ENCODE data around the gene LYPD6.

LYPD6 gene

DNA sequence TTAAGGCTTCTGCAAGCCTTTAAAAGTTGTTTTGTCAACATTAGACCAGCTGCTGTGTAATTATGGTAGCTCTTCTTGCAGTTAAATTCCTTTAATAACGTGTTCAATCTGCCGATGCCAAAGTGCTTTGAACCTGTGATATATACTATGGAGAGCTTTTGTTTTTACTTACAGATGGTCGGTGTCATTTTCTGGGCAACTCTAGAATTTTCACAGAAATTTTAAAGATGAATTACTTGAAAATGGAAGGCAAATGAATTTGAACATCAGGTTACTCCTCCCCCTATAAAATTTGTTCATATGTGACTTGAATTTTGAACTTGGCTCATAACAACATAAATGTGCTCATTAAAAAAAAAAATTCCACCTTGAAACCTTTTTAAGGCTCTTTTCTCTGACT, 23.0 kb downstream of the LYPD6 start:
- no peak for DNase-seq

- DNase-seq, result no peak
Observed at GRCh38 chr2:149355716-149356422, 25.5 kb downstream of the LYPD6 start.

GRCh38 chr2:149357058-149357457, 26.7 kb downstream of the LYPD6 start:
- no peak for DNase-seq

GRCh38 chr2:149360106-149360505, 29.7 kb downstream of the LYPD6 start:
- DNase-seq, result no peak

DNA sequence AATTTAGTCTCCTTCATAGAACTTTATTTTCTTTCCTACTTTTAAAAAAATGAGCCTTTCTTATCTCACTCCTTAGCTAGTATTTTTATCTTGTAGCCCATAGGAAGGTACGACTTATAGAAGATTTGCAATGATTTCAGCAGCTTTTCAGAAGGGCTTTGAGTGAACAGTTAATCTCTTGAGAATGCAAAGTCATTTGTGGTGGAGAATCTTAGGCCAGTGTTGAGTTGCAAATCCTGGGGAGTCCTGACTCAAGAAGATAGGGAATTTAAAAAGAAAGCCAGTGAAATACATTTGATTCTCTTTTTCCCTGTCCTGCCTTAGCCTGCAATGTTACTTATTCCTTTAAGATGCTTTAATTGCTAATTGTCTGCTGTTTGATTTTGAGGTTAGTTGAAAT, 33.6 kb downstream of the LYPD6 start:
- no peak for DNase-seq

- no peak for DNase-seq
Observed at GRCh38 chr2:149364839-149365238, 34.5 kb downstream of the LYPD6 start.

GRCh38 chr2:149365931-149366583, 35.7 kb downstream of the LYPD6 start:
- no peak for DNase-seq

DNA sequence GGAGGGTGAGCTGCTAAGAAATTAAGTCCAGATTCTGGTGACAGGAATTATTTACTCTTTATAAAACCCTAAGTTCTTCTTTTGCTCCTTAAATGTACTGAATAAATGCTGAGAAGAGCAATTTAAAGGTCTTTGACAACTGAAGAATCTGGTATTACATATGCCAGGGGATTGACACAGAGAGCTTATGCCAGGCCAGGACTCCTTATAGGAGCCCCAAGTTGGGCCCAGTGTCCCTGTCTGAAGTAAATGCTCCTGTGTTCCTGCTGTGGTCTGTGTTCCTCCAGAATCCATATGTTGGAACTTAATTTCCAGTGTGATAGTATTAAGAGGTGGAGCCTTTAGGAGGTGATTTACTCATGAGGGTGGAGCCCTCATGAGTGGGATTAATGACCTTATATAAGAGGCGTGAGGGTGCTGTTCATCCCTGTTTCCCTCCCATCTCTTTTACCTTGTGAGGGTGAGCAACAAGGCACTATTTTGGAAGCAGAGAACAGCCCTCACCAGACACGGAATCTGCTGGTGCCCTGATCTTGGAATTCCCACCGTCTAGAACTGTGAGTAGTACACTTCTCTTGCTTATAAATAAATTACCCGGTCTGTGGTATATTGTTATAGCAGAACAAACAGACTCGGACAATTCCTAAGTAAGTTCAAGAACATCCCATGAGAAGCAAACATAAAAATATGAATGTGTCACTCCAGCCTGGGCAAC, 39.8 kb downstream of the LYPD6 start:
- DNase-seq, result no peak

GRCh38 chr2:149371476-149371875, 41.1 kb downstream of the LYPD6 start:
- DNase-seq, result no peak

DNA sequence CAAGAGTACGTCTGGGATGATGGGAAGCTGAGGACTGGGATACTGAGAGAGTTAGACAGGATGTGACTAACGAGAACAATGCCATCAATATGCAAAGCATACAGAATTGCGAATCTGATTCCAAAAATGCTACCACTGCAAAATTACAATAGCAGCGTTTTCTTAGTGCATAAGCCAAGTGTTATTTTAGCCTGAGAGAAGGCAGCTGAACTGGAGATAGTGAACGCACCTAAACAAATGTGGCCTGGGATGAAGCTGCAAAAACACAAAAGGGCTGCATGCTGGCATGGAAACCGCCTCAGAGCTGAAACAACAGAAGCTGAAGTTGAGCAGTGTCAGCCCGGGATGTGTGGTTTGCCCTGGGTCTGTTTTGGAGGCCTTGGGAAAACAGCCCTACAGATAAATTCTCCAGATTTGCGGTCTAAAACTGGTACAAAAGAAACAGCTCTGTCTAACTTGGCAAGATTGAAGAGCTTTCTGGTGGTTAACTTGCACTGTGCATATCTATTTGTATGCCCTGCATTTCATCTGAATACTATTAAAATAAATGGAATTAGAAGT, 45.5 kb downstream of the LYPD6 start:
- DNase-seq, result no peak

DNA sequence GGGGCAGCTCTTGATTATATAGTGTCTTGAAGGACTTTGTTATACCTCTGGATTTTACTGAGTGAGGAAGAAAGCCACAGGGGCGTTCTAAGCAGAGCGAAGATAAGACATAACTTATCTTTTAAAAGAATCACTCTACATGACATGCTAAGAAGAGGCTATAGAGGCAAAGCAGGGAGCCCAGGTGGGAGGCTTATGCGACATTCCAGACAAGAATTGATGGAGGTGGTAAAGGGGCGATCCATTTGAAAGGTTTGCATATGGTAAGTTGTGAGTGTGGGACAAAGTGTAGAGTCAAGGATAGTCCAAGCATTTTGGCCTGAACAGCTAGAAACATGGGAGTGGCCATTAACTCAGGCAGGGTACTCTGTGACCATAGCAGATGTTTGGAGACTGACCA, 49.8 kb downstream of the LYPD6 start:
- no peak for DNase-seq

DNA sequence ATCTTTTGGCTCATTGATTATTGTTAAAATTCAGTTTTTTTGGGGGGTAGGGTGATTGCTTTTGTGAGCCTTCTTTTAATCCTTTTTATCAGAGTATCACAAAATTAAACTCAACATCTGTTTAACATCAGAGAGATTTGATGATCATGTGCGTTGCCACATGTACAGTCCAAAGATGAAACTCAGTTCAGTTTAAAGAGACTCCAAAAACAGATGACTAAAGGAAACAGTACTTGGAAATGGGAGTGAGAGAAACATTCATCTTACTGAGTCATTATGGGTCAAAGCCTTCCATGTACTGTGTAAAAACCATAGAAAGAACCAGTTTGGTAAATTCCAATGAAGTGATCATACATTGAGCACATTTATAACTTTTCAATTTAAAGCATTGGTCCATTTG, 53.0 kb downstream of the LYPD6 start:
- DNase-seq, result no peak

DNA sequence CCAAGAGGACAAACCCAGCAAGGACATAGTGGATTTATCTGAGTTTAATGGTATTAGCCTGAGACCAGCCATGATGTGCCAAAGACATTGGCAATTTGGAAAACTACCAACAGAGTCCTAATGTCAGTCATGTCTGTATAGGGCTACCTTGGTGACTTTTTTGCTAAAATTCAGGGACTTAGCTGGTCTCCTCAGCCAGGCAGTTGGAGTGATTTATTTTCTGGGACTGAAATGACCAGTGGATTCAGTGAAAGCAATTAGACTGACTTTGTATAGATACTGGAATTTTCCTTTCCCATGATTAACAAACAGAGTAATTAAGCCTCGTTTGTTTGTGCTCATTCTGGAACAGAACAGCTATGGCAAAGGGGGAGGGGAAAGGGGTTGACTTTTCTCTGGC, 55.0 kb downstream of the LYPD6 start:
- DNase-seq, result no peak

DNA sequence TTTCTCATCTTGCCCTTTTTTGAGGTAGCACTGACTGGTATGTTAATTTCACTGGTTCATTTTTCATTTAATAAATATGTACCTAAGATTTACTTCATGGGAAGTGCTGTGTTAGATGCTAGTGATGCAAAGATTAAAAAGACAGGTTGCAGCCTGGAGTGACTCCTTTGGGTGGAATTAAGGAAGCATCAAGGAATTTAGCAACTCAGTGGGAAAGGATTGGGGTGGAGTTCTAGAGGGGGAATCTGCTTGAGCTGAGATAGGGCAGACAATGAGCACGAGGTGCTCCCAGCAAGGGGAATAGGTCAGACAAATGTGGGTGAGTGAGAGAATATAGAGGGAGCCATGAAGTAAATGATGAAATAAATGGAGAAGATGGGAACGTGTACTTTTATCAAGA, 57.0 kb downstream of the LYPD6 start:
- DNase-seq, result no peak

DNA sequence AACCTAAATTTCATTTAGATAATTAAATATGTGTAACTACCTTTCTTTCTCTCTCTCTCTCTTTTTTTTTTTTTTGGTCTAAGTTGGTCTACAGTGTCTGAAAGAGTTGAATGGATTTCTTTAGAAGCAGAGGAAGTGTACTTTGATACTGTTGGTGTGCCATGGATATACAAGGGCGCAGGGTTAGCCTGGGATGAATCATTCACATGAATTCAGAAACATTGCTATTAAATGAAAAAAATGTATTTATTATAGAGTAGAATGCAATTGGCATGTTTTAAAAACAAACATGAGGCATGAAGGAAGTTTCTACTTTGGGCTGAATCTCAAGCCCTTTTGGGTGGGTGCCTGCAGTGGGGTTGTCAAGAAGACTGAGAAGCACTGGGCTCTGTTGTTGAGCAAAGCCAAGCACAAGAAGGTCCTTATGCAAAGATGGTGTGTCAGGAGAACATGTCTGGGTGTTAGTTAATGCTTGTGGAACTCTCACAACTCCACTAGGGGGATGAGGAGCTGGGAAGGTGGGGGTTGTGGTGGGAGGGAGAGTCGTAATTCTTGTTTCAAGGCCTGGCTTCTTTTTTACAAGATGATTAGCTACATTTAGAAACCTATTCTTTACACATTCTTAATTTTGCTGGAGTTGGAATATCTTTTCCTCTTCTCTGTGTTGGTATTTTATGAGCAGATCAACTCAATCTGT, 57.9 kb downstream of the LYPD6 start:
- DNase-seq, result no peak

- no peak for DNase-seq
Observed at GRCh38 chr2:149389506-149390167, 59.2 kb downstream of the LYPD6 start.

DNA sequence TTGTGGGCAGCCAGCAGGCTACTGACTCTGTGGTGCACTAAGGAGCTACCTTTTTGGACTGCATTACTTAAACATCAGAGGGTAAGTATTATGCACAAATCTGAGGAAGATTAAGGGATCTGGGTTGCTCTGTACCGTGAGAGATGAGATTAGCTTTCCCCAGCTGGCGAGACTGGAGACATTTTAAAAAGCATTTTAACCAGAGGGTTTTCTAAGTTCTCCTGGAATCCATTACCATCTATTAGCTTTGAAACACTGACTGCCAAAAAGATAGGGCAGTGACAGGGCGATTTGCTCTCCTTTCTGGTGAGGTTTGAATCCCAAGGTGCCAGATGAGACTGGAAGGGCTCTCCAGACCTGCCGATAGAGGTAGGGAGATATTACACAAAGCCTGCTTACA, 63.2 kb downstream of the LYPD6 start:
- no peak for DNase-seq

- no peak for DNase-seq
Observed at GRCh38 chr2:149394864-149395263, 64.5 kb downstream of the LYPD6 start.

GRCh38 chr2:149399934-149400615, 69.7 kb downstream of the LYPD6 start:
- DNase-seq, result no peak

GRCh38 chr2:149400997-149401396, 70.6 kb downstream of the LYPD6 start:
- no peak for DNase-seq

DNA sequence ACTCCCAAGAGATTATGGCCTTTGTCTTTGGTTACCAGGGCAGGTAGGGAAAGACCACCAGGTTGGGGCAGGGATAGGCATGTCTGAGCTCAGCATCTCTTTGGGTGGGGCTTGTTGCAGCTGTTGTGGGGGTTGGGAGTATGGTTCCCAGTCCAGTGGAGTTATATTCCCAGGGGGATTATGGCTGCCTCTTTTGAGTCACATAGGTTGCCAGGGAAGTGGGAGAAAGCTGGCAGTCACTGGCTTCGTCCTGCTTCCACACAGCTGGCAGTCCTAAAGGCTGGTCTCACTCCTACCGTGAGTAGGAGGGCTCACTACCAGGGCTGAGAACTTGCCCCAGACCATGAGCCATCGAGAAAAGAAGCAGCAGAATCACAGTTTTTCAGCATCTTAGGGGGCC, 79.1 kb downstream of the LYPD6 start:
- no peak for DNase-seq

Measured in MV-4-11 (cell line).